Gastroesophageal sphincter (tissue), 4 donors: ENCODE measurements around the gene IQGAP2. TPM values are rescaled to one million over a fixed set of nuclear protein-coding genes. Genes with fewer than 3 reads are reported as not detected.

Source experiments
- ATAC-seq: fragments of 150-250 bp; one replicate; pipeline ENCODE4 v1.9.1; 2016; ENCODE audit warnings: mild to moderate bottlenecking, moderate library complexity
- H3K27ac ChIP-seq, 4 donors: fragments of 200-600 bp; sonication (generic) in 3 of 4; 1 replicate in 3 of 4; 2 replicates in 1 of 4; pipeline ENCODE4 v1.5.1; 2016 to 2019
- H3K27me3 ChIP-seq: fragments of 200-600 bp; sonication (generic); one replicate; pipeline ENCODE4 v1.5.1; 2019
- H3K36me3 ChIP-seq, 2 donors: fragments of 200-600 bp; sonication (generic); one replicate each; pipeline ENCODE4 v1.5.1; 2019; ENCODE audit warnings: control low read depth in 1 of 2
- H3K4me1 ChIP-seq, 3 donors: fragments of 200-600 bp; sonication (generic); 1 replicate in 2 of 3; 2 replicates in 1 of 3; pipeline ENCODE4 v1.5.1; 2016 to 2019; ENCODE audit warnings: control low read depth in 2 of 3
- H3K4me3 ChIP-seq, 2 donors: fragments of 200-600 bp; sonication (generic); one replicate each; pipeline ENCODE4 v1.5.1; 2019; ENCODE audit warnings: mild to moderate bottlenecking in 1 of 2, moderate library complexity in 1 of 2
- H3K9me3 ChIP-seq, 3 donors: fragments of 200-600 bp; sonication (generic); one replicate each; pipeline ENCODE4 v1.5.1; 2017 to 2019; ENCODE audit warnings: control low read depth in 2 of 3
- EP300 ChIP-seq: sonication (generic); formaldehyde crosslinking; IDR thresholded peaks from one replicate; pipeline ENCODE4 v1.6.1; 2017; ENCODE audit warnings: antibody characterized with exemption, mild to moderate bottlenecking
- POLR2A ChIP-seq, 2 donors: fragments of 450-650 bp; IDR thresholded peaks; one replicate each; pipeline ENCODE4 v1.6.1; 2017; ENCODE audit warnings: antibody characterized with exemption in 2 of 2, mild to moderate bottlenecking in 2 of 2, moderate library complexity in 1 of 2
- POLR2AphosphoS5 ChIP-seq: sonication (generic); formaldehyde crosslinking; IDR thresholded peaks from one replicate; pipeline ENCODE4 v1.6.1; 2017; ENCODE audit warnings: antibody characterized with exemption
- WGBS, 2 donors: methylation state at CpG; one replicate each; pipeline ENCODE4 v1.1.5; 2018; ENCODE audit warnings: low coverage in 1 of 2; 5-methylcytosine and 5-hydroxymethylcytosine counted together
- total RNA-seq, 4 donors: library from RNA; depleted of rRNA; stranded (reverse); fragments of >200 nt; gene quantifications; one replicate each; pipeline ENCODE4 v1.1.0, GENCODE V29; 2016
- TF ChIP-seq, protein P1 (sequence below), 4 experiments: fragments of 200-600 bp in 2 of 4; fragments of 450-650 bp in 2 of 4; sonication (generic) in 1 of 4; IDR thresholded peaks; one replicate each; pipeline ENCODE4 v1.5.1; 2017 to 2019; ENCODE audit warnings: antibody characterized with exemption in 4 of 4, mild to moderate bottlenecking in 2 of 4, moderate library complexity in 2 of 4

IQGAP2 gene
- total RNA-seq, 4 donors from 2014 or later: 15.7 to 34.4 (median 25.8) TPM

GRCh38 chr5:76379855-76380254, 23.2 kb upstream of the IQGAP2 start:
- 77 to 100% methylated on average over 1 of the region's 1 CpG for WGBS, 2 donors
- no peaks in the 10 kb centered on the region for H3K27me3 ChIP-seq
- no peaks in the 10 kb centered on the region for H3K9me3 ChIP-seq
- no peak overlapping the region for H3K4me3 ChIP-seq
- no peak for ATAC-seq
- no peaks in the 10 kb centered on the region for H3K4me1 ChIP-seq
- no peak for TF ChIP-seq POLR2AphosphoS5
- no peak for TF ChIP-seq POLR2A (IDR thresholded peaks at IDR 0.05)
- TF ChIP-seq EP300: no peak
- TF ChIP-seq, protein P1, sequence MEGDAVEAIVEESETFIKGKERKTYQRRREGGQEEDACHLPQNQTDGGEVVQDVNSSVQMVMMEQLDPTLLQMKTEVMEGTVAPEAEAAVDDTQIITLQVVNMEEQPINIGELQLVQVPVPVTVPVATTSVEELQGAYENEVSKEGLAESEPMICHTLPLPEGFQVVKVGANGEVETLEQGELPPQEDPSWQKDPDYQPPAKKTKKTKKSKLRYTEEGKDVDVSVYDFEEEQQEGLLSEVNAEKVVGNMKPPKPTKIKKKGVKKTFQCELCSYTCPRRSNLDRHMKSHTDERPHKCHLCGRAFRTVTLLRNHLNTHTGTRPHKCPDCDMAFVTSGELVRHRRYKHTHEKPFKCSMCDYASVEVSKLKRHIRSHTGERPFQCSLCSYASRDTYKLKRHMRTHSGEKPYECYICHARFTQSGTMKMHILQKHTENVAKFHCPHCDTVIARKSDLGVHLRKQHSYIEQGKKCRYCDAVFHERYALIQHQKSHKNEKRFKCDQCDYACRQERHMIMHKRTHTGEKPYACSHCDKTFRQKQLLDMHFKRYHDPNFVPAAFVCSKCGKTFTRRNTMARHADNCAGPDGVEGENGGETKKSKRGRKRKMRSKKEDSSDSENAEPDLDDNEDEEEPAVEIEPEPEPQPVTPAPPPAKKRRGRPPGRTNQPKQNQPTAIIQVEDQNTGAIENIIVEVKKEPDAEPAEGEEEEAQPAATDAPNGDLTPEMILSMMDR (IDR thresholded peaks at IDR 0.05): no peak
- H3K36me3 ChIP-seq: no peaks in the 10 kb centered on the region
- H3K27ac ChIP-seq: no peak overlapping the region

GRCh38 chr5:76380346-76381066, 22.6 kb upstream of the IQGAP2 start:
- Histone ChIP-seq H3K36me3 (no peaks in the 10 kb centered on the region), H3K27ac (no peak overlapping the region), H3K9me3 (no peaks in the 10 kb centered on the region), H3K4me1 (no peaks in the 10 kb centered on the region), H3K4me3 (no peak overlapping the region), H3K27me3 (no peaks in the 10 kb centered on the region)
- ATAC-seq: no peak
- TF ChIP-seq EP300 (no peak), POLR2AphosphoS5 (no peak), POLR2A (IDR thresholded peaks at IDR 0.05) (no peak)
- TF ChIP-seq, protein P1 (IDR thresholded peaks at IDR 0.05): no peak
- 39 to 69% methylated on average over 2 to 5 of the region's 7 CpGs for WGBS, 2 donors

DNA sequence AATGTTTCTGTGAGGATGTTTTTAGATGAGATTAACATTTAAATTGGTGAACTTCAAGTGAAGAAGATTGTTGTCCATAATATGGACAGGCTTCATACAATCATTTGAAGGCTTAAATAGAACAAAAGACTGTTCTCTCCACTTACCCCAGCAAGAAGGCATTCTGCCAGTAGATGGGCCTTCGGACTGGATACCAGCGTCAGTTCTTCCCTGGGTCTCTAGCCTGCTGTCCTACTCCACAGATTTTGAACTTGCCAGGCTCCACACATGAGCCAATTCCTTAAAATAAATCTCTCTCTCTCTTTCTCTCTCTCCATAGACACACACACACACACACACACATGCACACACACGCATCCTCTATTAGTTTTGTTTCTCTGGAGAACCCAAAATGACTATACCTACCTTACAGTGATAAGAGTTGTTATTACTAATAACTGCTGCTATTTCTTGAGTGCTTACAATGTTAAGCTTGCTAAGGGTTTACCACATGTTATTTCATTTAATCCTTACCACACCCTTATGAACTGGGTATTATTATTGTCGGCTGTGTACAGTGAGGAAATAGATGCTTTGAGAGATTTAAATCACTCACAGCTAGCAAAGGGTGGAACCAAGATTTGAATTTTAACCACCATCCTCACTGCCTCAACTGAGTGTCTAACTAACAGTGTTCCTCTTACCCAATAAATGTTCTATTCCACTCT, 19.8 kb upstream of the IQGAP2 start:
- H3K9me3 ChIP-seq: no peaks in the 10 kb centered on the region

GRCh38 chr5:76384189-76384588, 18.9 kb upstream of the IQGAP2 start:
- ATAC-seq: no peak
- no peaks in the 10 kb centered on the region for H3K27me3 ChIP-seq
- H3K4me3 ChIP-seq: no peak overlapping the region
- no peak overlapping the region for H3K27ac ChIP-seq
- H3K4me1 ChIP-seq: no peaks in the 10 kb centered on the region
- no peaks in the 10 kb centered on the region for H3K36me3 ChIP-seq
- TF ChIP-seq EP300: no peak
- TF ChIP-seq POLR2A (IDR thresholded peaks at IDR 0.05): no peak
- TF ChIP-seq, protein P1 (IDR thresholded peaks at IDR 0.05): no peak
- no peak for TF ChIP-seq POLR2AphosphoS5
- no peaks in the 10 kb centered on the region for H3K9me3 ChIP-seq
- 51 to 80% methylated on average over 3 to 4 of the region's 4 CpGs for WGBS, 2 donors

More for the DNA sequence above, 19.8 kb upstream of the IQGAP2 start:
- TF ChIP-seq EP300 (no peak), POLR2AphosphoS5 (no peak), POLR2A (IDR thresholded peaks at IDR 0.05) (no peak)
- TF ChIP-seq, protein P1 (IDR thresholded peaks at IDR 0.05): no peak
- Histone ChIP-seq H3K36me3 (no peaks in the 10 kb centered on the region), H3K27ac (no peak overlapping the region), H3K4me3 (no peak overlapping the region), H3K27me3 (no peaks in the 10 kb centered on the region), H3K4me1 (no peaks in the 10 kb centered on the region)
- no peak for ATAC-seq
- 72 to 92% methylated on average over 4 of the region's 4 CpGs for WGBS, 2 donors
